ENCODE results near the gene SDHAF4.
"Not testable (repeated sequence)": the region's sequence is repeated elsewhere in the genome, so short reads cannot be mapped to it uniquely, and the experiment has no call there.

The SDHAF4 gene

GRCh38 chr6:70593118-70593486 lies 26.4 kb downstream of the SDHAF4 start:
- no peak for DNase-seq

DNA sequence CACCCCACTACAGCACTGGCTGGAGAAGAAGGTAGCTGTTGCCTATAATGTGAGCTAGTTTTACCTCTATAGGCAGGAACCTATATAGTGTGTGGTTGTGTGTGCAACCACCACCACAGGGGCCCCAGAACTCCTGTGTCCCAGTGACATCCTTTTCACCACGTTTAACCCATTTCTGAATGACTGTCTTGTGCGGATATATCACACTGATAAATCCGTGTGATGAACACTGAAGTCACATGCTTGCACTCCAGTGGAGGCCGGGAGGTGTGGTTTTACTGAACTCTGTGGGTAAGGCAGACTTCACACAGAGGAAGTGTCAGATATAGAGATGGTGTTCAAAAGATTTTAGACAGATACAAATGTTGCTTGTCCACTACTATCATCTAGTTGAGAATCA lies 32.5 kb downstream of the SDHAF4 start:
- no peak for DNase-seq

- no peak for DNase-seq
These were observed 34.3 kb downstream of the SDHAF4 start for GRCh38 chr6:70601014-70601413.

GRCh38 chr6:70604254-70604653 lies 37.5 kb downstream of the SDHAF4 start:
- no peak for DNase-seq

DNA sequence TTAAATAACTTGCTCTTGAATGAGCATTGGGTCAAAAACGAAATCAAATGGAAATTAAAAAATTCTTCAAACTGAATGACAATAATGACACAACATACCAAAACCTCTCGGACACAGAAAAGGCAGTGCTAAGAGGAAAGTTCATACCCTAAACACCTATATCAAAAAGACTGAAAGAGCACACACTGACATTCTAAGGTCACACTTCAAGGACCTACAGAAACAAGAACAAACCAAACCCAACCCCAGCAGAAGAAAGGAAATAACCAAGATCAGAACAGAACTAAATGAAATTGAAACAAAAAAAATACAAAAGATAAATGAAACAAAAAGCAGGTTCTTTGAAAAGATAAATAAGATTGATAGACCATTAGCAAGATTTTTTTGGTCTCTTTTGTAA lies 40.6 kb downstream of the SDHAF4 start:
- DNase-seq: not testable (repeated sequence)

GRCh38 chr6:70609181-70609580 lies 42.5 kb downstream of the SDHAF4 start:
- not testable (repeated sequence) for DNase-seq

DNA sequence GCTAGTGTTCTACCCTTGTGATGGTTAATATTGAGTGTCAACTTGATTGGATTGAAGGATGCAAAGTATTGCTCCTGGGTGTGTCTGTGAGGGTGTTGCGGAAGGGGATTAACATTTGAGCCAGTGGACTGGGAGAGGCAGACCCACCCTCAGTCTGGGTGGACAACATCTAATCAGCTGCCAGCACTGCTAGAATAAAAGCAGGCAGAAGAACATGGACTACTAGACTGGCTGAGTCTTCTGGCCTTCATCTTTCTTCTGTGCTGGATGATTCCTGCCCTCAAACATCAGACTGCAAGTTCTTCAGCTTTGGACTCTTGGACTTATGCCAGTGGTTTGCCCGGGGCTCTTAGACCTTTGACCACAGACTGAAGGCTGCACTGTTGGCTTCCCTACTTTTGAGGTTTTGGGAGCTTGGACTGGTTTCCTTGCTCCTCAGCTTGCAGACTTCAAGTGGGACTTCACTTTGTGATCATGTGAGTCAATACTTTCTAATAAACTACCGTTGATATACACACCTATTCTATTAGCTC lies 50.1 kb downstream of the SDHAF4 start:
- DNase-seq: no peak

DNA sequence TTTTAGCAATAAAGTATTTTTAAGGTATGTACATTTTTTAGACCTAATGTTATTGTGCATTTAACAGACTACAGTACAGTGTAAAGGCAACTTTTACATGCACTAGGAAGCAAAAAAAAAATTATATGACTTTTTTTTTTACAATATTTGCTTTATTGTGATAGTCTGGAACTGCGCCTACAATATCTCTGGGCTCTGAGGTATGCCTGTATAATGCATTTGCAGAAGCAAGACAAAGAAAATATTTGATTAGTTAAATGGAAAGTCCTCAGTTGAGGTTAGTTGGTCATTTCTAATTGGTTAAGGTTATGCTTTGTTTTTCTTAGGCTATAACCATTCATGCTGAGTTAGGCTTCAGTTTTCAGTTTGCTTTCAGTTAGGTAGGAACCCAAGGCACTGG lies 54.0 kb downstream of the SDHAF4 start:
- no peak for DNase-seq

DNA sequence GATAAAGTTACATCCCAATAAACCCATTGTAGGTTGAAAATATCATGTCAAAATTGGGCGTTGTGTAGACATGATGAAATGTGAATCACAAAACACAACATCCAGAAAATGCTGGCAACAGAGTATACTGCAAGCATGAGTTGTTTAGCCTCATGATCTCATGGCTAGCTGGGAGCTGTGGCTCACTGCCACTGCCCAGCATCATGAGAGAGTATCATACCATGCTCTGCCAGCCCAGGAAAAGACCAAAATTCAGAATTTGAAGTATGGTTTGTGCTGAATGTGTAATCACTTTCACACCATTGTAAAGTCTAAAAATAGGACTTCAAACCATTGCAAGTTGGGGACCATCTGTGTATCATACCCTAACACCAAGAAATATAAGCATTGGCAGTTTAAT lies 55.7 kb downstream of the SDHAF4 start:
- no peak for DNase-seq

- DNase-seq: no peak
These were observed 58.7 kb downstream of the SDHAF4 start for GRCh38 chr6:70625436-70625835.

DNA sequence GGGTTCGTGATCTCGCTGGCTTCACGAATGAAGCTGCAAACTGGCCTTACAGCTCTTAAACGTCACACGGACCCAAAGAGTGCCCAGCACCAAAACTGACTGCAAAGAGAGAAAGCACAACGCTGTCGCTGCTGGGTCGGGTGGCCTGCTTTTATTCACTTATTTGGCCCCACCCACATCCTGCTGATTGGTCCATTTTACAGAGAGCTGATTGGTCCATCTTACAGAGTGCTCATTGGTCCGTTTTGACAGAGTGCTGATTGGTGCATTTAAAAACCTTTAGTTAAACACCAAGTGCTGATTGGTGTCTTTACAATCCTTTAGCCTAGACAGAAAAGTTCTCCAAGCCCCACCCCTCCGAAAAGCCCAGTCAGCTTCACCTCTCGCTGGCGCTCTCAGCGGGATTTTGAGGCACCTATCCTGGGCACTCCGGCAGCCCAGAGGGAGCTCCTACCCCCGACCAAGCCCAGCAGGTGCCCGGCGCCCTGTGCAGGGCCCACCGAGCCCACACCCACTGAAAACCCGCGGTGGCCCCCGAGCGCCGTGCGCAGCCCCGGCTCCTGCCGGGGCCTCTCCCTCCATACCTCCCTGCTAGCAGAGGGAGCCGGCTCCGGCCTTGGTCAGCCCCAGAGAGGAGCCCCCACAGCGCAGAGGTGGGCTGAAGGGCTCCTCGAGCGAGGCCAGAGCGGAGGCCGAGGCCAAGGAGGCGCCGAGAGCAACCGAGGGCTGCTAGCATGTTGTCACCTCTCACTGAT lies 60.9 kb downstream of the SDHAF4 start:
- DNase-seq: no peak

- no peak for DNase-seq
These were observed 63.2 kb downstream of the SDHAF4 start for GRCh38 chr6:70629929-70630328.

GRCh38 chr6:70633870-70634269 lies 67.1 kb downstream of the SDHAF4 start:
- DNase-seq: no peak

DNA sequence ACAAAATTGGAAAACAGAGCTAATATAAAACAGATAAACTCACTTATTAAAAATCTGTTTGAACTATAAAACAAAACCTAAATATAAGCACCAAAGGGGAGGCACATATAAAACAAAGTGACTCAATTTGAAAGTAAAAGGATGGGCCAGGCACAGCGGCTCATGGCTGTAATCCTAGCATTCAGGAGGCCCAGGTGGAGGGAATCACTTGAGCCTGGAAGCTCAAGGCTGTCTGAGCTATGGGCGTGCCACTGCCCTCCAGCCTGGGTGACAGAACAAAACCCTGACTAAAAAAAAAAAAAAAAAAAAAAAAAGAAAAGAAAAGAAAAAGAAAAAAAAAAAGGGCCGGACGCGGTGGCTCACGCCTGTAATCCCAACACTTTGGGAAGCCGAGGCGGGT lies 69.9 kb downstream of the SDHAF4 start:
- no peak for DNase-seq

DNA sequence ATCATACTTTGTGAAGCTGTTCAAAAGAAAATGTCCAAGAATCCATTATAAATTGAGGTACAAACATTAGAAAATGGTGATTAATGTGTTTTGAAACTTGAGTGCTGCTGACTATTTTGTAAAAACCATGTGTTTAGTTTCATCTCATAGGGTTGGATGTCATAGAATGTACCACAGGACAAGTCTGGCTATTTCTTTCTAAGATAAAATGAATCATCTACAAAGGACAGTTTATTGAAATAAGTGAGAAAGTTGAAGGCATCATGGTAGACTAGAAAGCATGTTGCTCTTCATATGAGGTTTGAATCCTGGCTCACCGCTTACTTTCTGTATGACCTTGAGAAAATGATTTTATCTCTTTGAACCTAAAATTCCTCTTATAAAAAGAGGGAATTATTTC lies 71.7 kb downstream of the SDHAF4 start:
- DNase-seq: no peak
